Loucy (cell line): Measurements from ENCODE around the gene WDR93.
"Not testable (repeated sequence)": the region's sequence is repeated elsewhere in the genome, so short reads cannot be mapped to it uniquely, and the experiment has no call there.

Experiments
- H2AFZ ChIP-seq: fragments of 200-600 bp; sonication (generic); 2 replicates; pipeline ENCODE4 v1.6.0; 2016; ENCODE audit warnings: antibody characterized with exemption, mild to moderate bottlenecking, low read length, moderate library complexity
- H3F3A ChIP-seq: fragments of 200-600 bp; 2 replicates; pipeline ENCODE4 v1.6.0; 2016; ENCODE audit warnings: antibody characterized with exemption, low read depth, mild to moderate bottlenecking
- H3K27me3 ChIP-seq: fragments of 200-600 bp; sonication (generic); 2 replicates; pipeline ENCODE4 v1.6.1; 2014; ENCODE audit warnings: low read length, mild to moderate bottlenecking; ENCODE audit not compliant: insufficient read depth, poor library complexity, severe bottlenecking
- H3K36me3 ChIP-seq: fragments of 200-600 bp; sonication (generic); 2 replicates; pipeline ENCODE4 v1.6.1; 2016; ENCODE audit warnings: low read length; ENCODE audit not compliant: insufficient read depth
- H3K4me1 ChIP-seq: fragments of 200-600 bp; sonication (generic); 2 replicates; pipeline ENCODE4 v1.5.1; 2014; ENCODE audit warnings: low read length, mild to moderate bottlenecking; ENCODE audit not compliant: insufficient read depth, poor library complexity, severe bottlenecking
- H3K4me2 ChIP-seq: fragments of 200-600 bp; sonication (generic); 2 replicates; pipeline ENCODE4 v1.6.0; 2014; ENCODE audit warnings: antibody characterized with exemption, low read length, low read depth, mild to moderate bottlenecking; ENCODE audit not compliant: poor library complexity, severe bottlenecking
- H3K4me3 ChIP-seq: fragments of 200-600 bp; sonication (generic); 2 replicates; pipeline ENCODE4 v1.5.1; 2014; ENCODE audit warnings: low read length, mild to moderate bottlenecking, mixed read lengths; ENCODE audit not compliant: poor library complexity, severe bottlenecking
- H3K79me2 ChIP-seq: fragments of 200-600 bp; sonication (generic); 2 replicates; pipeline ENCODE4 v1.6.1; 2014; ENCODE audit warnings: low read length; ENCODE audit not compliant: insufficient read depth
- H3K9ac ChIP-seq: fragments of 200-600 bp; sonication (generic); 2 replicates; pipeline ENCODE4 v1.6.0; 2014; ENCODE audit warnings: mild to moderate bottlenecking, low read depth, low read length, moderate library complexity; ENCODE audit not compliant: poor library complexity, severe bottlenecking
- H3K9me2 ChIP-seq: fragments of 200-600 bp; sonication (generic); replicated peaks from 2 replicates; pipeline ENCODE4 v1.6.1; 2016; ENCODE audit warnings: low read depth, low read length, mixed read lengths
- H3K9me3 ChIP-seq: fragments of 200-600 bp; sonication (generic); 2 replicates; pipeline ENCODE4 v1.6.1; 2014; ENCODE audit warnings: mild to moderate bottlenecking, antibody characterized with exemption, low read length, low read depth; ENCODE audit not compliant: insufficient read depth
- H4K20me1 ChIP-seq: fragments of 200-600 bp; sonication (generic); 2 replicates; pipeline ENCODE4 v1.6.0; 2014; ENCODE audit warnings: antibody characterized with exemption, low read length, mild to moderate bottlenecking; ENCODE audit not compliant: insufficient read depth, poor library complexity, severe bottlenecking
- CTCF ChIP-seq: fragments of 200-600 bp; sonication (generic); conservative IDR thresholded peaks from 2 replicates; pipeline ENCODE4 v1.5.1; 2014; ENCODE audit warnings: mild to moderate bottlenecking, antibody characterized with exemption, low read length
- EZH2phosphoT487 ChIP-seq: fragments of 200-600 bp; IDR thresholded peaks from 2 replicates; pipeline ENCODE4 v1.6.1; 2018; ENCODE audit warnings: antibody characterized with exemption, mild to moderate bottlenecking, moderate library complexity, borderline replicate concordance

The WDR93 gene

GRCh38 chr15:89785064-89785773 lies 94.6 kb downstream of the WDR93 start:
- no peak overlapping the region for H2AFZ ChIP-seq
- H4K20me1 ChIP-seq, result no peaks in the 10 kb centered on the region
- H3K9ac ChIP-seq, result no peak overlapping the region
- H3K9me2 ChIP-seq, result no peaks in the 10 kb centered on the region
- H3K4me1 ChIP-seq, result no peaks in the 10 kb centered on the region
- H3K27me3 ChIP-seq, result no peaks in the 10 kb centered on the region
- no peak overlapping the region for H3K4me3 ChIP-seq
- H3K9me3 ChIP-seq, result no peaks in the 10 kb centered on the region
- TF ChIP-seq EZH2phosphoT487 (no peak), CTCF (no peak)
- no peaks in the 10 kb centered on the region for H3K79me2 ChIP-seq
- no peaks in the 10 kb centered on the region for H3F3A ChIP-seq
- H3K4me2 ChIP-seq, result no peak overlapping the region
- no peaks in the 10 kb centered on the region for H3K36me3 ChIP-seq

GRCh38 chr15:89785774-89786140 lies 95.1 kb downstream of the WDR93 start:
- no peaks in the 10 kb centered on the region for H3K79me2 ChIP-seq
- H3F3A ChIP-seq, result no peaks in the 10 kb centered on the region
- H3K9me2 ChIP-seq, result no peaks in the 10 kb centered on the region
- no peaks in the 10 kb centered on the region for H3K4me1 ChIP-seq
- H3K36me3 ChIP-seq, result no peaks in the 10 kb centered on the region
- no peaks in the 10 kb centered on the region for H3K9me3 ChIP-seq
- H3K9ac ChIP-seq, result no peak overlapping the region
- TF ChIP-seq CTCF (no peak), EZH2phosphoT487 (no peak)
- no peak overlapping the region for H3K4me3 ChIP-seq
- no peak overlapping the region for H2AFZ ChIP-seq
- no peaks in the 10 kb centered on the region for H4K20me1 ChIP-seq
- H3K27me3 ChIP-seq, result no peaks in the 10 kb centered on the region
- H3K4me2 ChIP-seq, result no peak overlapping the region

DNA sequence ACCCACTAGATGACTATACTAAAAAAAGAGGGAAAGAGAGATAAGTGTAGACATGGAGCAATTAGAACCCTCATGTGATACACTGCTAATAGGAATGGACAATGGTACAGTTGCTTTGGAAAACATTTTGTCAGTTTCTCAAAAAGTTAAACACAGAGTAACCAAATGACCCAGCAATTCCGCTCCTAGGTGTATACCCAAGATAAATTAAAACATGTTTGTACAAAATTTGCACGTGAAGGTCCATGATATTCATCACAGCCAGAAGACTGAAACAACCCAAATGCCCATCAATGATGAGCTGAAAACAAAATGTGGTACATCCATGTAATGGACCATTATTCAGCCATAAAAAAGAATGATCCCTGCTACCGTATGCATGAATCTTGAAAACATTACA lies 97.3 kb downstream of the WDR93 start:
- H3K4me2 ChIP-seq, result no peak overlapping the region
- no peaks in the 10 kb centered on the region for H3K79me2 ChIP-seq
- no peaks in the 10 kb centered on the region for H3K9me3 ChIP-seq
- no peaks in the 10 kb centered on the region for H3K4me1 ChIP-seq
- no peak overlapping the region for H3K4me3 ChIP-seq
- no peaks in the 10 kb centered on the region for H3K36me3 ChIP-seq
- no peaks in the 10 kb centered on the region for H4K20me1 ChIP-seq
- no peaks in the 10 kb centered on the region for H3F3A ChIP-seq
- H2AFZ ChIP-seq, result no peak overlapping the region
- no peak for TF ChIP-seq EZH2phosphoT487
- no peak for TF ChIP-seq CTCF
- no peaks in the 10 kb centered on the region for H3K9me2 ChIP-seq
- H3K27me3 ChIP-seq, result no peaks in the 10 kb centered on the region
- no peak overlapping the region for H3K9ac ChIP-seq

DNA sequence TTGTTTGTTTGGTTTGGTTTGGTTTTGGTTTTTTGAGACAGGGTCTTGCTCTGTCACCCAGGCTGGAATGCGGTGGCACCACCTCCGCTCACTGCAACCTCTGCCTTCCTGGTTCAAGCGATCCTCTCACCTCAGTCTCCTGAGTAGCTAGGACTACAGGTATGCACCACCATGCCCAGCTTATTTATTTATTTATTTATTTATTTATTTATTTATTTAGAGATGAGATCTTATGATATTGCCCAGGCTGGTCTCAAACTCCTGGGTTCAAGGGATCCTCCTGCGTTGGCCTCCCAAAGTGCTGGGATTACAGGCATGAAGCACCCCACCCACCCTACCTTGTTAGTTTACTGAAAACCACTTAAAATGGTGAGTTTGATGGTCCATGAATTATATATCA lies 98.0 kb downstream of the WDR93 start:
- not testable (repeated sequence) for H3K4me2 ChIP-seq, H3K4me3 ChIP-seq, H3K9ac ChIP-seq, H3K27me3 ChIP-seq, H3F3A ChIP-seq, H3K9me3 ChIP-seq, H3K79me2 ChIP-seq, H3K36me3 ChIP-seq, H2AFZ ChIP-seq, H3K9me2 ChIP-seq, H3K4me1 ChIP-seq, H4K20me1 ChIP-seq
